HG02870 (cell line): Measurements from ENCODE around the gene IFITM1.
"Not testable (repeated sequence)": the region's sequence is repeated elsewhere in the genome, so short reads cannot be mapped to it uniquely, and the experiment has no call there.

Experiments
- ATAC-seq: cut with Tn5 transposase; IDR thresholded peaks from one replicate; pipeline ENCODE4 v1.9.1; 2021; ENCODE audit warnings: mild to moderate bottlenecking, moderate library complexity; ENCODE audit not compliant: unreplicated experiment

IFITM1 gene

GRCh38 chr11:325796-326591, 12.2 kb downstream of the IFITM1 start:
- ATAC-seq: no peak

DNA sequence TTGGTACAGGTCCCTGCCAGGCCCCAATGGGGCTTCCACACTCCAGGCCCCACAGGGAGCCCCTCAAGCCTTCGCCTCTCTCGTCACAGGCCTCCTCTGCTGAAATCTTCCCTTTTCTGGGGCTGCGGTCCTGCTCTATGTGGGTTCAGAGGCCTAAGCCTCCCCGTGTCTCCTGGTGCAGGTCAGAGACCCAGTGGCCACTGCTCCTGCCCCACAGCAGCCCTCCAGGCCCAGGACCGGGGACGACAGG, 12.7 kb downstream of the IFITM1 start:
- no peak for ATAC-seq

GRCh38 chr11:326842-327580, 13.2 kb downstream of the IFITM1 start:
- ATAC-seq: peak; percentile 58

DNA sequence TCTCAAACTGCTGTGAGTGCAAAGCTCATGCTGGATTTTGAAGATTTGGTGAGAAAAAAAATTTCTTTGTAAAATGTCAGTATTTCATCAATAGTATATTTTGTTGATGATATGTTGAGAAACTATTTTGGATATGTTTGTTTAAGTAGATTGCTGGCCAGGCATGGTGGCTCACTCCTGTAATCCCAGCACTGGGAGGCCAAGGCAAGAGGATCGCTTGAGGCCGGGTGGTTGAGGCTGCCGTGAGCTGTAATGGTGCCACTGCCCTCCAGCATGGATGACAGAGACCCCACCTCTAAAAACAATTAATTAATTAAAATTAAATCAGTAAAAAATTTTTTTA, 13.7 kb downstream of the IFITM1 start:
- ATAC-seq: no peak

DNA sequence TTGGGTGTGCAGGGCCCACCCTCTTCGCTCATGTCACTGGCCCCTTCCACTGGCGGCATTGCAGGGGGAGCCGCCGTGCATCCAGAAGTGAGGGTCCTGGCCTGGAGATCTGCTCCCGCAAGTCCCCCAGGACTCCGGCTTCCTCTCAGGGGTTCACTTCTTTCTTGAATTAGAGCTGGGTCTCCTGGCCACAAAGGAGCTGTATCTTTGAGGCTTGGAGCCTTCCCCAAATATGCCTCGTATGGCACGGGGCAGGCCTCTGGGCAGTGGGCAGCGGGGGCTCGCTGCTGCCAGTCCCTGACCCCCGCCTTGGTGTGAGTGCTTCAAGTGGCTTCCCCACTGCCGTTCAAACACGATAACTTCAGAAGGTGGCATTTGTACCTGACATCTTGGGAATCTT, 14.2 kb downstream of the IFITM1 start:
- no peak for ATAC-seq

GRCh38 chr11:328516-329100, 14.8 kb downstream of the IFITM1 start:
- ATAC-seq: not testable (repeated sequence)

DNA sequence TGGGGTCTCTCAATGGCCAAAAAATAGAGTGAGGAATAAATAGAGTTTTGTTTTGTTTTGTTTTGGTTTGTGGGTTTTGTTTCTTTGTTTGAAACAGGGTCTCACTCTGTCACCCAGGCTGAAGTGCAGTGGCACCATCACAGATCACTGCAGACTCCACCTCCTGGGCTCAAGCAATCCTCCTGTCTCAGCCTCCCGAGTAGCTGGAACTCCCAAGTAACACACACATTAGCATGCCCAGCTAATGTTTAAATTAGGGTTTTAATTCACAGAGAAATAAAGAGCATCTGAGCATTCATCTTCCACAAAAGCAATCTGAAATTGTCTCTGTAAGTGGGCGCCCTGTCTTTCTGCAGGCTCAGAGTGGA, 16.0 kb downstream of the IFITM1 start:
- no peak for ATAC-seq

GRCh38 chr11:330307-330693, 16.5 kb downstream of the IFITM1 start:
- no peak for ATAC-seq

GRCh38 chr11:330694-331357, 17.0 kb downstream of the IFITM1 start:
- ATAC-seq: no peak

GRCh38 chr11:331358-332060, 17.7 kb downstream of the IFITM1 start:
- no peak for ATAC-seq

DNA sequence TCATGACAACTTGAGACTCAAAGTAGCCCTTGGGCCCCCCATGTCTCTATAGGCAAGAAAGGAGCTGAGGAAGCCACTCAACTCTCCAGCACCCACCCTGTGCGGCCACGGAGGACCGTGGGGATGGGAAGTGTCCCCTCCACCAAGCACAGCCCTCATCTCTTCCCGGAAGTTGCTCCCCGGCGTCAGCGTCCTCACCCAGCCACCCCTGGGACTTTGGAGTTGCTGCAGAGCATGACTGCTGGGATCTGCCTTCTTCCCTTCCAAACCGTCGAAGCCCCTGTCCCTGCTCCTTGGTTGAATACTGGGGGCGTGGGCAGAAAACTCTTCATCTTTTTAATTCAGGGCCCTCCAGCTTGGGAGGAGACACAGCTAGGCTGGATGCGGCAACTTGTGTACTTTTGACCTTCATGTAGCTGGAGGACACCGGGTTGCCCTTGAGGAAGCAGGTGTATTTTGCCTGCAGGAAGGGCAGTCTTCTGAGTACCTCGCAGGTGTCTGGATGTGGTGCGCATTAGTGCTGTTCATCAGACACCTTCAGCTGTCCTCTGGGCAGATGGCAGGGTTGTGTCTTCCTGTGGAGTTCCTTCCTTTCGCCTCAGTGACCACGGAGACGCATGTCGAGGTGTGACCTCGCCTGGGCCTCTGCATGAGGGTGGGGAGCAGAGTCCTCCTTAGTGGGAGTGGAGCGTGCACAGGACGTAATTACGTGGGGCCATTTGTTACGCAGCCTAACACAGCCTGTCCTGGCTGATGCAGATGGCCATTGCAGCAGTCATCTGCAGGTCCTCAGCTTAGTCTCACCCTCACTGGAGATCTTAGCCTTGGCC, 19.0 kb downstream of the IFITM1 start:
- no peak for ATAC-seq

GRCh38 chr11:333616-334263, 19.9 kb downstream of the IFITM1 start:
- not testable (repeated sequence) for ATAC-seq

DNA sequence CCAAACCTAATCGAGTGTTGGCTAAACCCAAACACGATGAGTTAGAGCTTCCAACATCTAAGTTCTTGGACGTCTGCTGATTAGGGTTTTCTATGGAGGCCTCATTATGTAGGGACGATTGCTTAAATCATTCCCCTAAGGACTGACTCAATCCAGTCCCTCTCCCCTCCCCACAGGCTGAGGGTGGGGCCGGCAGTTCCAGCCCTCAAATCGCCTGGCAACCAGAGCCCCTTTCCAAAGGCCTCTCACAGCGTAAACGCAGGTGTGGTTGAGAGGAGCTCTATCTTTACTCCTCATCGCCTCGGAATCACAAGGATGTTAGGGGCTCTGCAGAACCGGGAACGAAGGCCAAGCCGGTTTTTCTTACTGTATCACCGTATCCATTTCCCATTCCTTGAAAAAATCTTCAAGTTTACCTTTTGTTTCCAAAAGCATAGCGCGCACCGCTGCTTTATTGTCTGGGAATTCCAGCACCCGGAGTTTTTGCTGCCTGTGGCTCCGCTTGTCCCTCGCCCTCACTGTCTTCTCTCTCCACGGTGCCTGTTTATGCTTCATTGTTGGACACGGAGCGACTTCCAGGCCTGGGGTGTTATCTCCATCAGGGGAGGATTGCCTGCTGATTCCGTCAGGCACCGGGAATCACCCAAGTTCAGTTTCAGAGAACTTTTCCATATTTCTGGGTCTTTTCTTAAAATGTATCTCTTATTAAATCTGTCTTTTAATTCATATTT, 20.6 kb downstream of the IFITM1 start:
- ATAC-seq: no peak

DNA sequence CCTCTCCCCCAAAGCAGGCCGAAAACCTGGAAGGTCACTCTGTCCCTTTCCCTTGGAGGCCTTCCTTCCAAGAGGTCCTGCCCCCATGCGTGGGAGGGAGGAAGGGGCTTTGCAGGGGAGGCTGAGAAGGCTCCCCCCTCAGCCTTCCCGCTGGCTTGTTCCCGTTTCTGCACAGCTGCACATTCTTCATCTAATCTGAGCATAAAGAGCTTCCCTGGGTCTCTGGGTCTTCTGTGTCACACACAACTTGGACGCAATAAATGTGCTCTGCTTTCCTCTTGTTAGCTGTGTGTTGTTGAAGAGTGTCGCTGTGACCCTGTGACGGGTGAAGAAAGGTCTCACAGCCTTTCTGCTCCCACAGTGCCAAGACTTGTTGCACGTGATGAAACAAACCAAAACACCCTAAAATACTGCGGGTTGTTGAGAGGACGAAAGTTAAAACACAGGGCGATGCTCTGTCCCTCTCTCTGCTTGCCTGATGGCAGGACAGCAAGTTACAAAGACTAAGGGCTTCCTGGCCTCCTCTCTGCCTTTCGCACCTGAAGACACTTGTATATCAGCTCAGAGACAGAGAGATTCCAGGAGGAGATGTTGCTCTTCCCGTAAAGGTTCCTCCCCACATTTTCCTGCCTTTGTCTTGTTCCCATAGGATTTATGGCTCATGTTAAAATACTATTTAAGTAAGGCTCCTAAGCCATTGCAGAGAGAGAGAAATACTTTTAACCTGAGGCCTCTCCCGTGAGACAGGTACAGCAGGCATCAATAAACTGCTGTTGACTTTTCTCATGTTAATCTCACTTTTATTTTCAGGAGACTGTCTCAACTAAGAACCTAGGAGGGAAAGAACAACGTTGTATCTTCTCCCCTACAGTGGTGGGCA, 22.2 kb downstream of the IFITM1 start:
- no peak for ATAC-seq

DNA sequence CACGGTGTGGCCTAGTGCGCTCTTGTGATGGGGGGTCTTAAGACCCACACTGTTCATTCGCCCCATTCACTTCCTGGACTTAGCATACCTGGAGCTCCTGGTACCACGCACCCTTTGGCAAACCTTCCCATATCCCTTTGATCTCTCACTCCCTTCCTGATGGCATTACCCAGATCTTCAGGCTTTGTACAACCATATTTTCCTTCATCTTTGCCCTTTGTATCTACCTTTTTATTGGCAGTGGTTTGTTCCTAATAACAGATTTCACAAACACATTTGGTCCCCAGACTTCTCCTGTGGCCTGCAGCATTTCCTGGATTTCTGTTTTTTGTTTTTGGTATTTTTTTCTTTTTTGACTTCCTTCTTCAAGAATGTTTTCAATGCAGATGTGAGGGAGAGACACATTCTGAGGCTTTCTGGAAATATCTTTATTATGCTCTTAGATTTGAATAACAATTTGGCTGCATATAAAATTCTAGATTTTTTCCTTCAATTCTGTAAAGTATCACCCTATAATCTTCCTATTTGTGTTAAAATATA, 22.9 kb downstream of the IFITM1 start:
- ATAC-seq: no peak

GRCh38 chr11:337711-338110, 23.9 kb downstream of the IFITM1 start:
- ATAC-seq: no peak

GRCh38 chr11:339963-340362, 26.1 kb downstream of the IFITM1 start:
- no peak for ATAC-seq
